BE2C (cell line): Measurements from ENCODE around the gene NRARP.
A peak's percentile ranks its signal among the peaks of the same experiment; 100 is the strongest.

ENCODE experiments used
- DNase-seq: peaks from one replicate; pipeline ENCODE4 v3.0.0-alpha.2; 2020
- H3K27me3 ChIP-seq: fragments of 250-450 bp; sonication (Bioruptor Pico); 2 replicates; pipeline ENCODE4 v1.5.1; 2020; ENCODE audit warnings: mild to moderate bottlenecking
- H3K36me3 ChIP-seq: fragments of 250-450 bp; sonication (Bioruptor Pico); 2 replicates; pipeline ENCODE4 v1.5.1; 2020; ENCODE audit warnings: mild to moderate bottlenecking
- H3K4me1 ChIP-seq: fragments of 250-450 bp; sonication (Bioruptor Pico); 2 replicates; pipeline ENCODE4 v1.5.1; 2020
- H3K4me3 ChIP-seq: 2 replicates; pipeline ENCODE4 v1.5.1; 2011; ENCODE audit warnings: low read depth, low read length
- H3K9me3 ChIP-seq: fragments of 250-450 bp; sonication (Bioruptor Pico); 2 replicates; pipeline ENCODE4 v1.5.1; 2020
- TF ChIP-seq, protein P1 (sequence below): IDR thresholded peaks from 2 replicates; pipeline ENCODE4 v1.5.1; 2012; ENCODE audit warnings: mild to moderate bottlenecking, low read depth, low read length

The NRARP gene

GRCh38 chr9:137303893-137304382 is 1.9 kb upstream of the NRARP start:
- peak; percentile 11 for DNase-seq

DNA sequence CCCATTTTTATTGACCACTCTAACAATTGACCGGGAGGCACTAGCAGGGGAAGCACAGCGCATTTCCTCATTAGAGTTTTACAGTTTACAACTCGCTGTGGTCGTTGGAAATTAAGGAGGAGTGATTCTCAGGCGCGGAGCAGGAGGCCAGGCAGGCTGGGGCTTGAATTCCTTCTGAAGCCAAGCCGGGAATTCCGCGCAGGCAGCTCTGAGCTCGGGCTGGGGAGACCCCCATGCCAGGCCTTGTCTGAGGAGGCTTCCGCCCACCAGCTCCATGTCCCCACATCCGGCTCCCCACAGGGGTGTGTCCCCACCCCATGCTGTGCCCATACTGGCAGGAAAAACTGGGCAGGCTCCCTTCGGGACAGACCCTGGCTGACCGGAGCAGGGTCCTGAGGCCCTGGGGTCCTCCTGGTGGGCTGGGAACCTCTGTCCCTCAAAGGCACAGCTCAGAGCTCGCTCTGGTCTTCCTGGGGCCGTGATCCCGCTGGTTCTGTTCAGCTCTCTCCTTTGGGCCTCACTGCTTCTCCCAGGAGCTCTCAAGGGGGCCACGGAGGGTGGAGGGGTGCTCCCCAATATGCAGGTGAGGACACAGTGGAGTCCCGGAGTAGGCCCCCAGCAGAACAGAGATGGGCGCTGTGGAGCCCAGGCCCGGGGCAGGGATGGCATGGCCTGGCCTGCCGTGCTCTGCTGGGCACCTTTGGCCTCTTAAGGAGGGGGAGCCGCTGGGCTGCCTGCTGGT is 1.3 kb upstream of the NRARP start:
- Histone ChIP-seq H3K36me3 (no peaks in the 10 kb centered on the region), H3K4me1 (no peaks in the 10 kb centered on the region; the same call in 1 of the 2 replicates), H3K27me3 (no peaks in the 10 kb centered on the region), H3K4me3 (no peak overlapping the region), H3K9me3 (no peaks in the 10 kb centered on the region)
- TF ChIP-seq, protein P1, sequence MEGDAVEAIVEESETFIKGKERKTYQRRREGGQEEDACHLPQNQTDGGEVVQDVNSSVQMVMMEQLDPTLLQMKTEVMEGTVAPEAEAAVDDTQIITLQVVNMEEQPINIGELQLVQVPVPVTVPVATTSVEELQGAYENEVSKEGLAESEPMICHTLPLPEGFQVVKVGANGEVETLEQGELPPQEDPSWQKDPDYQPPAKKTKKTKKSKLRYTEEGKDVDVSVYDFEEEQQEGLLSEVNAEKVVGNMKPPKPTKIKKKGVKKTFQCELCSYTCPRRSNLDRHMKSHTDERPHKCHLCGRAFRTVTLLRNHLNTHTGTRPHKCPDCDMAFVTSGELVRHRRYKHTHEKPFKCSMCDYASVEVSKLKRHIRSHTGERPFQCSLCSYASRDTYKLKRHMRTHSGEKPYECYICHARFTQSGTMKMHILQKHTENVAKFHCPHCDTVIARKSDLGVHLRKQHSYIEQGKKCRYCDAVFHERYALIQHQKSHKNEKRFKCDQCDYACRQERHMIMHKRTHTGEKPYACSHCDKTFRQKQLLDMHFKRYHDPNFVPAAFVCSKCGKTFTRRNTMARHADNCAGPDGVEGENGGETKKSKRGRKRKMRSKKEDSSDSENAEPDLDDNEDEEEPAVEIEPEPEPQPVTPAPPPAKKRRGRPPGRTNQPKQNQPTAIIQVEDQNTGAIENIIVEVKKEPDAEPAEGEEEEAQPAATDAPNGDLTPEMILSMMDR, result no peak
- DNase-seq, result peak; percentile 10

More at GRCh38 chr9:137303893-137304382, 1.9 kb upstream of the NRARP start:
- TF ChIP-seq, protein P1, result no peak
- Histone ChIP-seq H3K4me1 (no peaks in the 10 kb centered on the region; the same call in 1 of the 2 replicates), H3K36me3 (no peaks in the 10 kb centered on the region), H3K27me3 (no peaks in the 10 kb centered on the region), H3K9me3 (no peaks in the 10 kb centered on the region), H3K4me3 (no peak overlapping the region)

DNA sequence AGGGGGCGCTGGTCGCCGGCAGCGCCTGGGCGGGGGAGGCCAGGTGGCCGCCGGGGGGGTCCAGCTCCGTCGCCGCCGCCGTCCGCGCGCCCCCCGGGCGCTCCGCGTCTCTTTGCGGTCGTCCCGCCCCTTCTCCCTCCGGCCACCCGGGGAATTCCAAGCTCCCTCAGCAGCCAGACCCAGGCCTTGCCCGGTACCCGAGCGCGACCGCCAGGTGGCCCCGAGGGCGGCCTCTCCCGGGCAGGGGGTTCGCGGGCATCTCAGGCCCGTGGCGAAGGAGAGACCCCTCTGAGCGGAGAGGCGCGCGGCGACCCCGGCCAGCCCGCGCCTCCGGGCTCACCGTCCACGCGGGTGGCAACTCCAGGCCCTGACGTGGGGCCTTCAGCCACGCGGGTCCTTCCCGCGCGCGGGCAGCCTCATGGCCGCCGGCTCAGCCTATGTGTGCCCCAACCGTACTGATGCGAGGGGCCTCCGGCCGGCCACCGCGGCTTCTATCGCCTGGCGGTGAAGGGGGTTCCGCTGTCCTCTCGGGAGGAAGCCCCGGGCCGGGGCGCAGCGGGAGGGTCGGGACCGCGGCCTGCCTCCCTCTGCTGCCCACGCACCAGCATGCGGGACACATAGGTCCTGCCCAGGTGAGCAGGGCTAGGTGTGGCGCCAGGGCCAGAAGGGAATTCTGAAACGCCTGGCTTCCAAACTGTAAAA is 529 bp upstream of the NRARP start:
- no peak for DNase-seq
- TF ChIP-seq, protein P1, result peak; percentile 50

GRCh38 chr9:137301081-137301947 is 757 bp downstream of the NRARP start:
- DNase-seq, result peak; percentile 75
- Histone ChIP-seq H3K4me3 (peak overlapping the region; percentile 68), H3K9me3 (no peaks in the 10 kb centered on the region), H3K27me3 (no peaks in the 10 kb centered on the region), H3K36me3 (no peaks in the 10 kb centered on the region), H3K4me1 (peaks cover 7% of the 10 kb centered on the region)
- TF ChIP-seq, protein P1, result no peak; the same call in 1 of the 2 replicates

More for the DNA sequence above, 529 bp upstream of the NRARP start:
- peak overlapping the region; percentile 46 for H3K4me3 ChIP-seq
- H3K9me3 ChIP-seq, result no peaks in the 10 kb centered on the region
- H3K36me3 ChIP-seq, result no peaks in the 10 kb centered on the region
- no peaks in the 10 kb centered on the region; the same call in 1 of the 2 replicates for H3K4me1 ChIP-seq
- H3K27me3 ChIP-seq, result no peaks in the 10 kb centered on the region

GRCh38 chr9:137300567-137301080 is 1.4 kb downstream of the NRARP start:
- TF ChIP-seq, protein P1, result no peak
- Histone ChIP-seq H3K36me3 (no peaks in the 10 kb centered on the region), H3K4me3 (peak overlapping the region; percentile 68), H3K27me3 (peaks cover under 1% of the 10 kb centered on the region; the same call in 1 of the 2 replicates), H3K9me3 (no peaks in the 10 kb centered on the region), H3K4me1 (peaks cover 10% of the 10 kb centered on the region)
- DNase-seq, result peak; percentile 43
